ENCODE results near the gene SIGLECL1. TPM values are rescaled to one million over a fixed set of nuclear protein-coding genes. Genes with fewer than 3 reads are reported as not detected.

SIGLECL1 gene
- total RNA-seq, 1 donor from 2014 or later = not detected

DNA sequence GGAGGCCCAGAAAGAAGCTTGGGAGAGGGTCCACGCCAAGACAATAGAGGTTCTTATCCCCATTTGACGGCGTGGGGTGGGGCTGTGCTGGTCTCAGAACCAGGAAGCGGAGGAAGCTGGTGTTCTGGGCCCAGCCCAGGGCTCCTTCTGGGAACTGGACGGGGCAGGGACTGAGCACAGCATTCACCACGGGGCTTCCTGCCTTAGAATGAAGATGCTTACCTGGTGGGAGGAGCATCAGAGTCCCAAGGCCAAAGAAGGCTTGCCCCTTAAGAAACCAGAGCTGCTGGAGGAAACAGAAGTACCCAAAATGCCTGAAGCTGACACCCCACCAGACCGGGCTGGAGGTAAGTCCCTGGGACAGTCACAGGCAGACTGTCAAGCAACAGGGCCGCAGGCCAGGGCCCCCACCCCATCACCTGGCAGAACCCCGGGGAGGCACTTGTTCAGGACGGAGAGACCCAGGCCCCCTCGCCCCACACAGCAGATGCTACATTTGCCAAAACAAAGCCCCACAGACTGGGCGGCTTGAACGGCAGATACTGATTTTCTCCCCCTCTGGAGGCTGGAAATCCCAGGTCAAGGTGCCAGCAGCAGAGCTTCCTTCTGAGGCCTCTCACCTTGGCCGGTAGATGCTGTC is 42.8 kb downstream of the SIGLECL1 start:
- DNase-seq (ENCODE audit: low spot score) (no peak), ATAC-seq (no peak)
- intact Hi-C loops (cut with DNase I) = no loop called here

DNA sequence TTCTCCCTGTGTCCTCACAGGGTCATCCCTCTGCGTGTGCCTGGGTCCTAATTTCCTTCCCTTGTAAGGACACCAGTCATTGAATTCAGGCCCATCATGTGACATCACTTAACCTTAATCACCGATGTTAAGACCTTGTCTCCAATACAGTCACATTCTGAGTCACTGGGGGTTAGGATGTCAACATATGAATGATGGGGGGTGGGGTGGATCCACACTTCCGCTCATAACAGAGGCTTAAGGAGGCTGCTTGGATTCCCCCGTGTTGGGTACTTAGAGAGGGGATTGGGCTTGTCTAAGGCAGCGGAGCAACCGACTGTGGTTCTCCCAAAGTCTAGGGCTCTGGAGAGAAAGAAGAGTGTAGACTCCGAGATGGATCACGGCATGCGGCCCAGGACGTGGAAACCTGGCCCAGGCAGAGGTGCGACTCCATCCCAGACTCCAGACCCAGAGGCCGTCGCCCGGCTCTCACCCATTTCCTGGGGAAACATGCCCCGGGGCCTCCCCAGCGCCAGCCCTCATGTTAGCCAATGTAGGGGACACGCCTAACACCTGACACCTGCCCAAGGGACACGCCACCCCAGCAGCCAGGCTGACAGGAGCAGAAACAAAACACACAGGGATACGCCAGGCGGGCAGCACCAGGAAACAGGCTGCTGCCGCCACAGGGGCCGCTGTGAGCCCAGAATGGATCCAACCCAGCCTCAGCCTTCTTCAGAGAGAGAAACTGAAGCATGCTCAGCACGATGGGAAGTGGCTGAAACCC is 43.5 kb downstream of the SIGLECL1 start:
- no peak for ATAC-seq
- intact Hi-C loops (cut with DNase I) = no loop called here
- no peak for DNase-seq (ENCODE audit: low spot score)

DNA sequence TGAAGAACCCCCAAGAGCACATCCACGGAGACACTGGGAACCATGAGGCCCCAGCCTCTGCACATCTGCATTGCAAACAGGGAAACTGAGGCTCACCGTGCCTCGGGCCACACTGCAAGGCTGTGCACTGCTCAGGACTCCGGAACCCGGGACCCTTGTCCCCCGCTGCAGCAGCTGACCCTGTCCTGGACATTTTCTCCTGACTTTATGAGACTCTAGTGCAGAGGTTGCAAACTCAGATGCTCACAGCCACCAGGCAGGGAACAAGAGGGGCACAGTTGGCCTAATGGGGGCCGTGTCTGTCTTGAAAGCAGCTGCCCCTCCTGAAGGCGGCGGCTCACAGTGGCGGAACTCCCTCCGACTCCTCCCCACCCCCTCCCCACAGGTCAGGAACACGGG is 44.1 kb downstream of the SIGLECL1 start:
- no peak for DNase-seq (ENCODE audit: low spot score)
- intact Hi-C loops (cut with DNase I) = no loop called here
- no peak for ATAC-seq

DNA sequence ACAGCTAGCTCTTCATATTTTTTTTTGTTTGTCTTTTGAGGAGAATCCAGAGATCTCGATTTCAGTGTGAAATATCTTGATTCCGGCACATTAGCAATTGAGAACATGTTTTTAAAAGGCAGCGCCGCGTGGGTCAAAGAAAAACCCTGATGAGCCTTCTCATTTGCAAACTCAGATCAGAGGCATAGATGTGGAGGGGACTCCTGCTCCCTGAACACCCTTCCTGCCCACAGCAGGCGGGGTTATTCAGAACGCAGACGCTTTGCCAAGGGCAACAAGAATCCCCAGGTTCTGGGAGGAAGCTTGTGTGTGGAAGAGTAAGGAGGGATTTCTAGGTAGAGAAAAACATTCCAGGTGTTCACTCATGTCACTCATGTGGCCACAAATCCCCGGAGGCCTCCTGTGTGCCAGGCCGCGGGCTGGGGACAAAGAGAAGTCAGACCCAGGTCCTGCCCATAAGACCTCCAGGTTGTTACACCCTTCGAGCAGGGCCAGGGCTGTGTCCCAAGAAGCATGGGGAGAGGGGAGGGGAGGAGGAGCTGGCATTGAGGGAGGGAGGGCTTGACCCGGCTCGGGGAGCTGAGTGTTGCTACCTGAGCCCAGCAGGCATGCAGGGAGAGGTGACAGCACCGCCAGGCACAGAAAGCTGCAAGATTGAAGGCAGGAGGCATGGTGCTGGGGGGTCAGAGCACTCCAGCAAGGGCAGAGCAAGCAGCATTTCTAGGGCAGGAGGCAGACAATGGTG is 44.7 kb downstream of the SIGLECL1 start:
- ATAC-seq = no peak
- no peak for DNase-seq (ENCODE audit: low spot score)
- intact Hi-C loops (cut with DNase I) = no loop called here

DNA sequence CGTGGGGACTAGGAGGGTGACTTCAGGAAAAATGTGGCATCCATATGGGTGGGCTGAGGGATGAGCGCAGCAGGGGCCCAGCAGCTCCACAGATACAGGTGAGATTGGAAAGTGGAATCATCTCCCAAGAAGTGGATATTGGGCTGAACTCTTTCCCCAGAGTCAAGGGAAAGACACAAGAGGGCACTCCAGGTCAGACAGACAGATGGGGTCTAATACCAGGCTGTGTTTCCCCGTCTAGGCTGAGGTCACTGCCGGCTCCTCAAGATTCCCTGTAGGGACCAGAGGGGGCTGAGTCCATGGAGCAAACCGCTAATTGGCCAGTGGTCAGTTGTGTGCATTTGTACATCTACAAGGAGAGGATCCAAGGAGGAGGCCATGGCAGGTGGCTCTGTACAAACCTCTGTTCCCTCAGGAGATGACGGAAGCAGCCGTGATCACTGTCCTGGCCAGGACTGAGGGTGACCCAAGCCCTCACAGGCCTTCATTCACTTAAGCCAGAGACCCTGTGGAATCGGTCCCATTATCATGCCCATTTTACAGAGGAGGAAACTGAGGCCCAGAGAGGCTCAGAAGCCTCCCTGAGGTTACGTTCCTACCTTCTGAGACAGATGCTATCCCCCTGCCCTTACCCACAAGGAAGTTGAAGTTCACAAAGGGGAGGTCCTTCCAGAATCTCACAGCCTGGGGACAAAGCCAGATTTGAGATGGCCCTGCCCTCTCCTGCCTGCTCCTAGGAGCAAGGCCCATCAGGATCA is 45.6 kb downstream of the SIGLECL1 start:
- no peak for ATAC-seq
- no peak for DNase-seq (ENCODE audit: low spot score)
- intact Hi-C loops (cut with DNase I) = no loop called here

DNA sequence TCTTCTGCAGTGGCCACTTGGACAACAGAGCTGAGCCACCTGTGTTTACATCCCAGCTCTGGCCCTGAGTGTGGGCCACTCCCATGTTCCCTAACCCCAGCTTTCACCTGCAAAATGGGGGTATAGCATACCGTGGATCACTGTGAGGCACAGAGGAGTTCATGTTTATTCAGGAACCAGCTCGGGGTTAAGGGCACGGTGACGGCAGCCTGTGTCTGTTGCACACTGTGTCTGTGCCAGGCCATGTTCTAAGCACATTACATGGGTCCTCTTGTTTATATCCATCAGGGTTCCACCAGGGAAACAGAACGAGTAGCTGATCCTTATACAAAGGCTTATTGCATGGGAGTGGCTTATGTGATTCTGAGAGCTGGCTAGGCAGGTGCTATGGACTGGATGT is 46.5 kb downstream of the SIGLECL1 start:
- DNase-seq (ENCODE audit: low spot score) = no peak
- intact Hi-C loops (cut with DNase I) = no loop called here
- ATAC-seq = no peak

DNA sequence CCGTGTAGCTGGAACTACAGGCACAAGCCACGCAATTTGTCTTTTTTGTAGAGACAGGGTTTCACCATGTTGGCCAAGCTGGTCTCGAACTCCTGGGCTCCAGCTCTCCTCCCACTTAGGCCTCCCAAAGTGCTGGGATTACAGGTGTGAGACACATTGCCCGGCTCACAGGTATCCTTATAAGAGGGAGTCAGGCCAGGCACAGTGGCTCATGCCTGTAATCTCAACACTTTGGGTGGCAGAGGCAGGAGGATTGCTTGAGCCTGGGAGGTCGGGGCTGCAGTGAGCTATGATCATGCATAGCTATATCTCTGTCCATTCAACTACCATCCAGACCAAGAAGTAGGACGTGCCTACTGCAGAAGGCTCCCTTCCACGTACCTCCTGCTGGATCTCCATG is 50.4 kb downstream of the SIGLECL1 start:
- intact Hi-C loops (cut with DNase I) = no loop called here

DNA sequence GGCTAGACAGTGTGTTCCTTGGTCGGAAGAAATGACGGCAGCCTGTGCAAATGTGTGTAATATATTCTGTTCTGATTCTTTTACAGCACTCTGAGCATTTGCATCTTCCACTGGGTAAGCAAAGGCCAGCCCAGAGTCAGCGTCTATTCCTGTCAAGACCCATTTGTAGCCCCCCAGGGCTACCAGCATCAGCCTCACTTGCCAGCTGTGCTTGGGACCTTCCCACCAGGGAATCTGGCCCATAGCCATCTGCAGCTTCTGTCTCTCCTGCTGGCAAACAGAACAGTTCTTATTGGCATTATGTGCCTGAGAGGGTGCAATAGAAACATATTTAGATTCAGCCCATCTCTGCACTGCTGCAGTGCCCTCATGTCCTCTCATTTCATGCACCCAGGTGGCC is 54.6 kb downstream of the SIGLECL1 start:
- DNase-seq (ENCODE audit: low spot score) (no peak), ATAC-seq (no peak)
- intact Hi-C loops (cut with DNase I) = no loop called here

More for the DNA sequence above, 50.4 kb downstream of the SIGLECL1 start:
- DNase-seq (ENCODE audit: low spot score) (no peak), ATAC-seq (no peak)

DNA sequence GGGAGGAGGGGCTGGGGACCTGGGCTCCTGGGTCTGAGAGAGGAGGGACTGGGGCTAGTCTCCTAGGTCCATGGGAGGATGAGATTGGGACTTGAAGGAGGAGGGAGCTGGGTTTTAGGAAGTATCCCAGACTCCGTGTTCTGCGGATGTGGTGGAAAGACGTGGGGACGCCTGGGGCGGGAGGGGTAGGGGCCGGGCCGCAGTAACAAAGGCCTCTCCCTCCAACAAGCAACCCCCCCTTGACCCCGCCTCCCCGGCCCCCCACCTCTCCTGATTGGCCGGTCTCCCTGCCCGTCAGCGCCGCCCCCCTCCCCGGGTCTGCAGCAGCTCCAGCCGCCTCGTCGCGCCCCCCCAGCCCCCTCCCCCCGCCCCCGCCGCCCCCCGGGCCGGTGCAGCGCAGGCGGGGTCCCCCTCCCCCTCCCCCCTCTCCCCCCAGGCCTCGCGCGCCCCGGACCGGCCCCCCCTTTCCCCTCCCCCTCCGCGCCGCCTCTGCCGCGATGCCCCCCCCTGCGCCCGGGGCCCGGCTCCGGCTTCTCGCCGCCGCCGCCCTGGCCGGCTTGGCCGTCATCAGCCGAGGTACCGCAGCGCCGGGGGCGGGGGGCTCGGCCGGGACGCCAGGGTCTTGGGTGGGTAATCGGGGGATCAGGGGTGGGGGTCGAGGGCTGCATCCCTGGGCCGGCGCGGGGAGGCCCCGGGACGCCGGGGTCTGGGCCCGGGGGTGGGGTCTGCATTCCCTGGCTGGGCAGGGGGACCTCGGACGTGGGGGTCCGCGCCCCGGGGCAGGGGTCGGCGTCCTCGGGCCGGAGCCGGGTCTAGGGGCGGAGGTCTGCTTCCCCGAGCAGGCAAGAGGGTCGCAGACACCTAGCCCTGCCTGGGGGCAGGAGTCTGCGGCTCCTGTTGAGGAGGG is 60.7 kb downstream of the SIGLECL1 start, which contains the start of gene IGLON5:
Gene IGLON5, plus strand, starts transcription at position 294 of the 907 bp plus-strand sequence. Its CDS starts 204 bp downstream, at position 498.
- no peak for DNase-seq (ENCODE audit: low spot score)
- ATAC-seq = no peak
- intact Hi-C loops (cut with DNase I) = no loop called here

DNA sequence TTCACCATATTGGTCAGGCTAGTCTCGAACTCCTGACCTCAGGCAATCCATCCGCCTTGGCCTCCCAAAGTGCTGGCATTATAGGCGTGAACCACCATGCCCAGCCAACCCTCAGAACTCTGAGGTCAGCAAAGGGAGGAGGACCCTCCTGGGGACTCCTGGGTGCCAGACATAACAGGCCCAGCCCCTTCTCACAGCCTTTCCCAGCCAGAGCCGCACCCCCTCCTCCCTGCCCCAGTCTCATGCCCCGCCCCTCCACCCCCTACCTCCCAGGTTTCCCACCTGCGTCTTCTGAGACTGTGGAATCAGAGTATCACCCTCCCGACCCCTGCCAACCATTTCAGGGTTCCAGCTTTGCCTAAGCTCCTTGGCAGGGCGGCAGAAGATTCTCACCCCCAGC is 65.8 kb downstream of the SIGLECL1 start:
- intact Hi-C loops (cut with DNase I) = no loop called here
- ATAC-seq (no peak), DNase-seq (ENCODE audit: low spot score) (no peak)

DNA sequence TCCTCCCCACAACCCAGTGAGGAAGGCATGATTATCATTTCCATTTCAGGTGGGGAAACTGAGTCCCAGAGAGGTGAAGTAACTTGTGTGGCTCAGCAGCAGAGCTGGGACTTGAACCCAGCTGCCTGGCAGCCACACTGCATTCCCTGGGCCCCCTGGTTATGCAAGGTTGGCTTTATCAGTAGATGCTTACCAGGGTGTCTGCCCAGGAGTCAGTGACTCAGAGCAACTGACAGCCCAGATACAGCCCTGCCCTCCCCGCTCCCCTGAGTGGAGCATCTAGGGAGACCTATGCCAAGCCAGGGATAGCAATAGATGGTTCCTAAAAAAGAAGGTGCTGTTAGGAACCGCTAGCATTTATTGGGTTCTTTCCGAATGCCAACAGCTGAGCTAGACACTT is 66.5 kb downstream of the SIGLECL1 start:
- intact Hi-C loops (cut with DNase I) = no loop called here
- no peak for DNase-seq (ENCODE audit: low spot score)
- ATAC-seq = no peak

DNA sequence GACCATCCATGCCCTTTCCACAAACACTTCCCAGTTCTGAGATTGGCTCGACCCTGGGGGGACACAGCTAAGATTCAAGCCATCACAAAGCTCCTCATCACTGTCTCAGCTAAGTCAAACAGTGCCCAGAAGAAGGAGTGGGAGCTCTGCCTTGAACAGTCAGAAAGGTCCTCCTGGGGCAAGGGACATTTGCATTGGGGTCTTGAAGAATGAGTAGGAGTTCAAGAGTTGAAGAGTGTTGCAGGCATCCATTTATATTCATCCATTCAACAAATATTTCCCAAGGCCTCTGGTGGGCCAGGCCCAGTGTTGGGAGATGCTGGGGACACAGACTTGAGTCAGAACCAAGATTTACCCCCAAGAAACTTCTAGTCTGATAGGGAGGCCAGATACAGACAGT is 67.1 kb downstream of the SIGLECL1 start:
- DNase-seq (ENCODE audit: low spot score) = no peak
- intact Hi-C loops (cut with DNase I) = no loop called here
- no peak for ATAC-seq

Small RNAs within 50 kb of the gene (microRNA-seq; reads per million reads assigned to microRNA genes)
- not detected for gene MIR8074

Other genes with a start within 250 kb of the SIGLECL1 start
- gene KLK8, start 249.5 kb upstream of the SIGLECL1 start, total RNA-seq = 1.8 TPM
- 3.0 TPM for gene KLK10, start 231.4 kb upstream of the SIGLECL1 start, total RNA-seq
- gene KLK11, start 224.5 kb upstream of the SIGLECL1 start, total RNA-seq = 1.1 TPM
- not detected for gene KLK12, start 216.1 kb upstream of the SIGLECL1 start, total RNA-seq
- gene KLK13, start 186.0 kb upstream of the SIGLECL1 start, total RNA-seq = 0.58 TPM
- gene KLK14, start 168.2 kb upstream of the SIGLECL1 start, total RNA-seq = 2.8 TPM
- gene CTU1, start 142.7 kb upstream of the SIGLECL1 start, total RNA-seq = 6.1 TPM
- gene SIGLEC9, start 126.2 kb upstream of the SIGLECL1 start, total RNA-seq = 5.3 TPM
- 2.0 TPM for gene SIGLEC7, start 108.8 kb upstream of the SIGLECL1 start, total RNA-seq
- 10.7 TPM for gene CD33, start 26.0 kb upstream of the SIGLECL1 start, total RNA-seq
- gene IGLON5, start 60.6 kb downstream of the SIGLECL1 start, total RNA-seq = not detected
- 1.8 TPM for gene VSIG10L, start 91.1 kb downstream of the SIGLECL1 start, total RNA-seq
- gene ETFB, start 115.3 kb downstream of the SIGLECL1 start, total RNA-seq = 65.0 TPM
- 2.4 TPM for gene CLDND2, start 117.9 kb downstream of the SIGLECL1 start, total RNA-seq
- 8.9 TPM for gene NKG7, start 121.6 kb downstream of the SIGLECL1 start, total RNA-seq
- not detected for gene LIM2, start 136.9 kb downstream of the SIGLECL1 start, total RNA-seq
- gene C19orf84, start 139.5 kb downstream of the SIGLECL1 start, total RNA-seq = not detected
- gene SIGLEC10, start 166.6 kb downstream of the SIGLECL1 start, total RNA-seq = 3.2 TPM
- 0.49 TPM for gene SIGLEC8, start 207.4 kb downstream of the SIGLECL1 start, total RNA-seq
- not detected for gene CEACAM18, start 227.5 kb downstream of the SIGLECL1 start, total RNA-seq